Fibroblast of villous mesenchyme (primary cell): ENCODE data around the gene DDOST. TPM values are rescaled to one million over a fixed set of nuclear protein-coding genes. Genes with fewer than 3 reads are reported as not detected.

Source experiments
- DNase-seq: peaks from one replicate; pipeline ENCODE4 v3.0.0-alpha.2; 2010; ENCODE audit warnings: low read depth
- H3K4me3 ChIP-seq: 2 replicates; pipeline ENCODE4 v1.5.1; 2011; ENCODE audit warnings: low read depth, mild to moderate bottlenecking, low read length
- CTCF ChIP-seq: IDR thresholded peaks from 2 replicates; pipeline ENCODE4 v1.5.1; 2012; ENCODE audit warnings: low read depth, mild to moderate bottlenecking, low read length; ENCODE audit not compliant: insufficient read depth
- total RNA-seq: library from RNA; depleted of rRNA; stranded (reverse); fragments of >200 nt; gene quantifications from 2 replicates; pipeline ENCODE4 v1.2.3, GENCODE V29; 2012

DDOST gene
- total RNA-seq, 1 donor = 203 TPM

DNA sequence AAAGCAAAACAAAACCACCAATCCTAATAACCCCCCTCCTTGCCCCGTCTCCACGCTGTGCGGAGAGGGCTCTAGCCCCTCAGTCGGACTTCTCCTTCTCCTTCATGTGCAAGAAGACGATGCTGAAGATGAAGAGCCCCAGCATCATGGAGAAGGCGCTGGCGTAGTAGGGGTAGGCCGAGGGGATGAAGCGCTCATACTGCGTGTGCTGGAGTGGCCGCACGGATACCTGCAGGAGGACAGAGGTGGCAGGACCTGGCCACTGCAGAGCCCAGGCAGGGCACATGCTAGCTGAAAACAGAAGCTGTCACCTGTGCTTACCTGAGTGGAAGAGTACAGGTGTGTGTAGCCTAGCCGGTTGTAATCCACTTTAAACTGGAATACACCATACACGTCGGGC is 8.9 kb downstream of the DDOST start:
- no peak for TF ChIP-seq CTCF
- H3K4me3 ChIP-seq = no peak overlapping the region

GRCh38 chr1:20648946-20649345 is 12.2 kb downstream of the DDOST start:
- H3K4me3 ChIP-seq = no peak overlapping the region
- no peak for TF ChIP-seq CTCF
- no peak for DNase-seq

More for the DNA sequence above, 8.9 kb downstream of the DDOST start:
- DNase-seq = no peak

DNA sequence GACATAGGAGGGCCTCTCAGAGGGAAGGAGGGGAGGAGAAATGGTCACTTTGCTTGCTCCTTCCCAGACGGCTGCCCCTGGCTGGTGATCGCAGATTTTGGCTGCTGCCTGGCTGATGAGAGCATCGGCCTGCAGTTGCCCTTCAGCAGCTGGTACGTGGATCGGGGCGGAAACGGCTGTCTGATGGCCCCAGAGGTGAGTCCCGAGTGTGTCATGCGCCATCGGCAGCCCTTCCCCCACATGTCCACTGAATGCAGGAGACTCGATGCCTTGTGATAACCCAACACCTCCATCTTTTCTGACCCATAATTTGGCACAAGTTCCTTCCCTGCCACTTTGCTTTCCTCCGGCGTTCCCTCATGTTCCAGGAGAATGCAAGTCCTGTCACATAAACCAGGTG is 12.7 kb downstream of the DDOST start:
- no peak for TF ChIP-seq CTCF
- no peak for DNase-seq

GRCh38 chr1:20645414-20645813 is 15.8 kb downstream of the DDOST start:
- no peak for TF ChIP-seq CTCF
- no peak for DNase-seq

More for the DNA sequence above, 12.7 kb downstream of the DDOST start:
- H3K4me3 ChIP-seq = no peak overlapping the region

GRCh38 chr1:20644416-20644815 is 16.8 kb downstream of the DDOST start:
- TF ChIP-seq CTCF = no peak
- no peak for DNase-seq
- H3K4me3 ChIP-seq = no peak overlapping the region

More at GRCh38 chr1:20645414-20645813, 15.8 kb downstream of the DDOST start:
- H3K4me3 ChIP-seq = no peak overlapping the region

- no peak overlapping the region for H3K4me3 ChIP-seq
- DNase-seq = no peak
- TF ChIP-seq CTCF = no peak
These were observed 18.1 kb downstream of the DDOST start for GRCh38 chr1:20643080-20643479.

GRCh38 chr1:20641975-20642374 is 19.2 kb downstream of the DDOST start:
- DNase-seq = no peak
- H3K4me3 ChIP-seq = no peak overlapping the region

More at GRCh38 chr1:20641975-20642374, 19.2 kb downstream of the DDOST start:
- TF ChIP-seq CTCF = no peak
